OCI-LY7 (cell line): ENCODE measurements around the gene DYNLL1. TPM values are rescaled to one million over a fixed set of nuclear protein-coding genes. Genes with fewer than 3 reads are reported as not detected.
"Not testable (repeated sequence)": the region's sequence is repeated elsewhere in the genome, so short reads cannot be mapped to it uniquely, and the experiment has no call there.

ENCODE experiments used
- BruUV-seq: library from RNA; stranded (reverse); fragments of 400-500 nt; replicated peaks from 2 replicates; lab custom pipeline; 2021; lab: Mats Ljungman, UMichigan
- CTCF ChIA-PET: fragments of 300-600 bp; sonication (Branson Sonifier 250); formaldehyde crosslinking; loops from one replicate; lab custom pipeline; 2022; ENCODE audit warnings: antibody characterized with exemption; ENCODE audit not compliant: unreplicated experiment; lab: Charles Lee
- POLR2A ChIA-PET: fragments of 300-600 bp; sonication (Branson Sonifier 250); formaldehyde crosslinking; loops from one replicate; lab custom pipeline; 2022; ENCODE audit warnings: antibody characterized with exemption; lab: Charles Lee
- DNase-seq: peaks from one replicate; pipeline ENCODE4 v3.0.0-alpha.2; 2015; ENCODE audit warnings: low spot score
- H2AFZ ChIP-seq: fragments of 200-600 bp; sonication (generic), shearing (Covaris generic); 2 replicates; pipeline ENCODE4 v1.6.1; 2014; ENCODE audit warnings: mild to moderate bottlenecking, antibody characterized with exemption, low read length, moderate library complexity
- H3K27ac ChIP-seq: fragments of 200-600 bp; sonication (generic); 2 replicates; pipeline ENCODE4 v1.5.1; 2014; ENCODE audit warnings: mixed run types, low read depth, mild to moderate bottlenecking, moderate library complexity, low read length, inconsistent platforms; ENCODE audit not compliant: poor library complexity, severe bottlenecking
- H3K36me3 ChIP-seq: fragments of 200-600 bp; sonication (generic); 2 replicates; pipeline ENCODE4 v1.6.1; 2014; ENCODE audit warnings: mild to moderate bottlenecking, antibody characterized with exemption, low read length, moderate library complexity, mixed read lengths; ENCODE audit not compliant: insufficient read depth
- H3K4me1 ChIP-seq: fragments of 200-600 bp; sonication (generic); 2 replicates; pipeline ENCODE4 v1.5.1; 2014; ENCODE audit warnings: mild to moderate bottlenecking, low read length; ENCODE audit not compliant: insufficient read depth, poor library complexity, severe bottlenecking
- H3K4me2 ChIP-seq: fragments of 200-600 bp; sonication (generic); 2 replicates; pipeline ENCODE4 v1.6.1; 2014; ENCODE audit warnings: mild to moderate bottlenecking, low read length
- H3K4me3 ChIP-seq: fragments of 200-600 bp; sonication (generic); 2 replicates; pipeline ENCODE4 v1.5.1; 2014; ENCODE audit warnings: mild to moderate bottlenecking, low read depth, low read length; ENCODE audit not compliant: poor library complexity, severe bottlenecking
- H3K79me2 ChIP-seq: fragments of 200-600 bp; sonication (generic); 2 replicates; pipeline ENCODE4 v1.6.1; 2016; ENCODE audit warnings: low read depth, mild to moderate bottlenecking, low read length, moderate library complexity, mixed read lengths; ENCODE audit not compliant: insufficient read depth
- H3K9me2 ChIP-seq: fragments of 200-600 bp; sonication (generic); 2 replicates; pipeline ENCODE4 v1.6.1; 2016; ENCODE audit warnings: mild to moderate bottlenecking, low read length, mixed read lengths; ENCODE audit not compliant: insufficient read depth
- H3K9me3 ChIP-seq: fragments of 200-600 bp; sonication (generic); 2 replicates; pipeline ENCODE4 v1.6.1; 2014; ENCODE audit warnings: mild to moderate bottlenecking, mixed run types, low read length, mixed read lengths
- H4K20me1 ChIP-seq: fragments of 200-600 bp; sonication (generic); 2 replicates; pipeline ENCODE4 v1.6.1; 2014; ENCODE audit warnings: mild to moderate bottlenecking, antibody characterized with exemption, low read length, moderate library complexity, mixed read lengths; ENCODE audit not compliant: insufficient read depth
- EZH2phosphoT487 ChIP-seq: fragments of 200-600 bp; sonication (generic); IDR thresholded peaks from 2 replicates; pipeline ENCODE4 v1.6.1; 2018; ENCODE audit warnings: low read depth, borderline replicate concordance, mild to moderate bottlenecking, mixed run types, antibody characterized with exemption, low read length, moderate library complexity, mixed read lengths
- intact Hi-C: fragments of 100-400 bp; cut with micrococcal nuclease; formaldehyde crosslinking; loops from one replicate; pipeline ENCODE4 v1.10.0; 2022; ENCODE audit not compliant: unreplicated experiment
- total RNA-seq, 2 experiments: library from RNA; depleted of rRNA in 1 of 2; stranded (reverse); fragments of >200 nt in 1 of 2; shearing (Covaris generic) in 1 of 2; gene quantifications; 2 replicates each; pipeline ENCODE4 v1.2.3, GENCODE V29; 2014 to 2022
- TF ChIP-seq, protein P1 (sequence below): fragments of 200-600 bp; sonication (generic); conservative IDR thresholded peaks from 2 replicates; pipeline ENCODE4 v1.5.1; 2014; ENCODE audit warnings: mild to moderate bottlenecking, antibody characterized with exemption, low read length, moderate library complexity, mixed read lengths

Gene DYNLL1
- total RNA-seq, 2 experiments from 2014 or later, result 321 to 400 TPM

DNA sequence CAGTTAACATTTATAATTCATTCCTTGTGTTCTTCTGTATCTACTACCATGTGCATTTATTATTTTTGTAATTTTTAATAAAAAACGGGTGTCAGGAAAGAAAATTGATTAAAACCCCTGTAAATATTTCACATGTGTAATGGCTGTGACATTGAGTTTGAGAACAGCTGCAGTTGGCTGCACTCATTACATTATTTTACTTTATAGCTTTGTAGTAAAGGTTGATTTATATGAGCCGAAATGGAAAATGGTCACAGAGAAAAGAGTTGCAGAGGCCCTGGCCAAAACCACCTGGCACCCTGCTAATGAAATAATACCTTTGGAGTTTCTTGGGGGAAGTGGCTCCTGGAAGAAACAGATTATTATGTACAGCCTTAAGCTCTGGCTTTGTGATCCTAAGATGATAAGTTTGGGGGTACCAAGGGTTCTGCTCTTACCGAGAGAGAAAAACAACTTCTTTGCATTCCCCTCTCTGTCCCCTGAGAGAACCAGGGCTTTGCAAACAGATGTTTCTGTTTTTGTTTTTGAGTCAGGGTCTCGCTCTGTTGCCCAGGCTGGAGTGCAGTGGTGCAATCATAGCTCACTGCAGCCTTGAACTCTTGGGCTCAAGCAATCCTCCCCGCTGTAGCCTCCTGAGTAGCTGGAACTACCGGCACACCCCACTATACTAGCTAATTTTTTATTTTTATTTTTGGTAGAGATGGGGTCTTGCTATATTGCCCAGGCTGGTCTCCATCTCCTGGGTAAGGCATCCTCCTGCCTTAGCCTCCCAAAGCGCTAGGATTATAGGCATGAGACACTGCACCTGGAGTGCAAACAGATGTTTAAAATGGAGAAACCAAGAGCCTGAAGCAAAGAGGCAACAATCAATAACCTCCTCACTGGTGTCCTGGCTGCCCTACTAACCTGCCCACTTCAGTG, 9.7 kb upstream of the DYNLL1 start:
- intact Hi-C loops, result no loop called here
- Histone ChIP-seq H3K4me2 (no peak overlapping the region), H3K4me3 (no peak overlapping the region), H4K20me1 (no peaks in the 10 kb centered on the region), H3K27ac (no peak overlapping the region), H3K36me3 (no peaks in the 10 kb centered on the region), H2AFZ (no peak overlapping the region), H3K4me1 (peaks cover 8% of the 10 kb centered on the region), H3K79me2 (no peaks in the 10 kb centered on the region), H3K9me2 (no peaks in the 10 kb centered on the region), H3K9me3 (no peaks in the 10 kb centered on the region)
- BruUV-seq, result no TSS peak
- DNase-seq, result no peak
- TF ChIP-seq, protein P1, sequence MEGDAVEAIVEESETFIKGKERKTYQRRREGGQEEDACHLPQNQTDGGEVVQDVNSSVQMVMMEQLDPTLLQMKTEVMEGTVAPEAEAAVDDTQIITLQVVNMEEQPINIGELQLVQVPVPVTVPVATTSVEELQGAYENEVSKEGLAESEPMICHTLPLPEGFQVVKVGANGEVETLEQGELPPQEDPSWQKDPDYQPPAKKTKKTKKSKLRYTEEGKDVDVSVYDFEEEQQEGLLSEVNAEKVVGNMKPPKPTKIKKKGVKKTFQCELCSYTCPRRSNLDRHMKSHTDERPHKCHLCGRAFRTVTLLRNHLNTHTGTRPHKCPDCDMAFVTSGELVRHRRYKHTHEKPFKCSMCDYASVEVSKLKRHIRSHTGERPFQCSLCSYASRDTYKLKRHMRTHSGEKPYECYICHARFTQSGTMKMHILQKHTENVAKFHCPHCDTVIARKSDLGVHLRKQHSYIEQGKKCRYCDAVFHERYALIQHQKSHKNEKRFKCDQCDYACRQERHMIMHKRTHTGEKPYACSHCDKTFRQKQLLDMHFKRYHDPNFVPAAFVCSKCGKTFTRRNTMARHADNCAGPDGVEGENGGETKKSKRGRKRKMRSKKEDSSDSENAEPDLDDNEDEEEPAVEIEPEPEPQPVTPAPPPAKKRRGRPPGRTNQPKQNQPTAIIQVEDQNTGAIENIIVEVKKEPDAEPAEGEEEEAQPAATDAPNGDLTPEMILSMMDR, result no peak
- TF ChIP-seq EZH2phosphoT487, result no peak
- ChIA-PET CTCF (no interaction called here), POLR2A (interaction anchor here (0.6 to 1.5 kb wide), 3 partner anchors 9 to 62 kb away, joined by 3 to 4 read pairs (median 4); partner anchors contain the start of genes DYNLL1 and SRSF9)

DNA sequence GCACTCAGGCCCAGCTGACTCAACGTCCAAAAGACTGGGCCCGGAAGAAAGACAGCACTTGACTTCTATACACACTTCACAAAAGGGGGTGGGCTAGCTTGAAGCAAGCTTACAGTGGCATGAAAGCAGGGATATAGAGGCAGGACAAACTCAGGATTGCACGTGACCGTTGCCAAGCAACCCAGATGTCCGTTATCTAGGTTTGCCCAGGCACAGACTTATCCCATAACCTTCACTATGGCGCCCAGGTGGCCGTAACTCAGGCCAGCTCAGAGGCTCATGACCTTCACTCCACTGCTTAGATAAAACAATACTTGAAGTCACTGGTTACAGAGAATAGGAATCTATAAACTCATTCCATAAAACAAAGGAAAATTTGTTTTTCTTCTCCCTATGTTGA, 8.4 kb upstream of the DYNLL1 start:
- H3K4me1 ChIP-seq, H2AFZ ChIP-seq, H3K9me3 ChIP-seq, H3K36me3 ChIP-seq, POLR2A ChIA-PET, DNase-seq, H4K20me1 ChIP-seq, H3K27ac ChIP-seq, H3K4me2 ChIP-seq, H3K9me2 ChIP-seq, intact Hi-C loops, H3K4me3 ChIP-seq, H3K79me2 ChIP-seq, CTCF ChIA-PET, BruUV-seq: not testable (repeated sequence)

DNA sequence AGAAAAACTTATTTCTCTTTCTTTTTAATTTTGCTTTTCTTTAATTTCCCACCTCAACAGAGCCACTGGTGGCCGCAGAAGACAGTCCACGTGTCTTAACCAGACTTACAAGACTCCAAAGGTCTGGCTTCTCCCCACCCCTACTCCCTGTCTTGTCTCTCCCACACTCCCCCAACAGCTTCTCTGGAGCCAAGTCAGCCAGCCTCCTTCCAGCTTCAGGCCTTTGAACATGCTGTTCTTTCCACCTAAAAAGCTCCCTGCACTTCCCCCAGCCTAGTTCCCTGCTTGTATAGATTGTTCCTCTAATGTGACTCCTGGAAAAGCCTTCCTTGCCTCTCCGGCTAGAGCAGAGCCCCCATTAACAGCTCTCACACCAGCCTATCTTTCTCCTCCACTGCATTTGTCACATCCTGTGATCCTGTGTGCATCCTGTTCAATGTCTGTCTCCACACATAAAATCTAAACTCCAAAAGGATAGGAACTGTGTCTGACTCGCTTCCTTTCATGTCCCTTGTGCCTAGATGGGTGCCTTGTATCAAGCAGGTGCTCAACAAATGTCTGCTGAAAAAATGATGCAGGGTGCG, 7.8 kb upstream of the DYNLL1 start:
- Histone ChIP-seq H3K79me2 (no peaks in the 10 kb centered on the region), H3K4me3 (no peak overlapping the region), H3K9me2 (no peaks in the 10 kb centered on the region), H3K4me2 (no peak overlapping the region), H3K36me3 (no peaks in the 10 kb centered on the region), H4K20me1 (no peaks in the 10 kb centered on the region), H3K27ac (no peak overlapping the region), H2AFZ (no peak overlapping the region), H3K9me3 (no peaks in the 10 kb centered on the region), H3K4me1 (peaks cover 8% of the 10 kb centered on the region)
- POLR2A ChIA-PET, result no interaction called here
- no peak for DNase-seq
- BruUV-seq, result no TSS peak
- CTCF ChIA-PET, result no interaction called here
- TF ChIP-seq EZH2phosphoT487, result no peak
- TF ChIP-seq, protein P1, result no peak
- intact Hi-C loops, result no loop called here
